Ovary (tissue), 3 donors: ENCODE results near the gene CASD1.

ENCODE experiments used
- CTCF ChIP-seq, 3 donors: fragments of 450-650 bp in 2 of 3; fragments of 200-600 bp in 1 of 3; IDR thresholded peaks; one replicate each; pipeline versions ENCODE4 v1.5.1 to v1.8.0; 2016 to 2022; ENCODE audit warnings: antibody characterized with exemption in 3 of 3, mild to moderate bottlenecking in 1 of 3
- EP300 ChIP-seq: sonication (generic); formaldehyde crosslinking; IDR thresholded peaks from one replicate; pipeline ENCODE4 v1.6.1; 2017; ENCODE audit warnings: antibody characterized with exemption
- donor health status: DM: no; HTN: no; CAD: no.

GRCh38 chr7:94486216-94486615, 23.4 kb upstream of the CASD1 start:
- TF ChIP-seq CTCF (IDR thresholded peaks at IDR 0.05) (no peak), EP300 (no peak)
